Neutrophil (primary cell): ENCODE measurements around the gene TUBB1.
A peak's percentile ranks its signal among the peaks of the same experiment; 100 is the strongest.

Experiments
- H3K27ac ChIP-seq: fragments of 200-600 bp; sonication (generic); 2 replicates; pipeline ENCODE4 v1.5.1; 2016; ENCODE audit warnings: mild to moderate bottlenecking, moderate library complexity
- H3K27me3 ChIP-seq: fragments of 200-600 bp; sonication (generic); 2 replicates; pipeline ENCODE4 v1.6.0; 2016; ENCODE audit warnings: mild to moderate bottlenecking
- H3K36me3 ChIP-seq: fragments of 200-600 bp; sonication (generic); 2 replicates; pipeline ENCODE4 v1.5.1; 2017
- H3K4me1 ChIP-seq, 2 experiments: fragments of 200-600 bp in 1 of 2; sonication (generic) in 1 of 2; 1 replicate in 1 of 2; 2 replicates in 1 of 2; pipeline versions ENCODE4 v1.5.1 to v1.6.1; 2013 to 2016; ENCODE audit warnings: low read depth in 1 of 2, low read length in 1 of 2, mild to moderate bottlenecking in 1 of 2, moderate library complexity in 1 of 2; ENCODE audit not compliant: control insufficient read depth in 1 of 2, insufficient read depth in 1 of 2
- H3K4me3 ChIP-seq, 2 experiments: fragments of 200-600 bp in 1 of 2; sonication (generic) in 1 of 2; 1 replicate in 1 of 2; 2 replicates in 1 of 2; pipeline ENCODE4 v1.5.1; 2013 to 2016; ENCODE audit warnings: low read depth in 1 of 2, low read length in 1 of 2, mild to moderate bottlenecking in 1 of 2, moderate library complexity in 1 of 2
- H3K9me3 ChIP-seq: fragments of 200-600 bp; sonication (generic); 2 replicates; pipeline ENCODE4 v1.5.1; 2016
- TF ChIP-seq, protein P1 (sequence below): fragments of 200-600 bp; sonication (generic); IDR thresholded peaks from 2 replicates; pipeline ENCODE4 v1.5.1; 2016; ENCODE audit warnings: antibody characterized with exemption

The TUBB1 gene

DNA sequence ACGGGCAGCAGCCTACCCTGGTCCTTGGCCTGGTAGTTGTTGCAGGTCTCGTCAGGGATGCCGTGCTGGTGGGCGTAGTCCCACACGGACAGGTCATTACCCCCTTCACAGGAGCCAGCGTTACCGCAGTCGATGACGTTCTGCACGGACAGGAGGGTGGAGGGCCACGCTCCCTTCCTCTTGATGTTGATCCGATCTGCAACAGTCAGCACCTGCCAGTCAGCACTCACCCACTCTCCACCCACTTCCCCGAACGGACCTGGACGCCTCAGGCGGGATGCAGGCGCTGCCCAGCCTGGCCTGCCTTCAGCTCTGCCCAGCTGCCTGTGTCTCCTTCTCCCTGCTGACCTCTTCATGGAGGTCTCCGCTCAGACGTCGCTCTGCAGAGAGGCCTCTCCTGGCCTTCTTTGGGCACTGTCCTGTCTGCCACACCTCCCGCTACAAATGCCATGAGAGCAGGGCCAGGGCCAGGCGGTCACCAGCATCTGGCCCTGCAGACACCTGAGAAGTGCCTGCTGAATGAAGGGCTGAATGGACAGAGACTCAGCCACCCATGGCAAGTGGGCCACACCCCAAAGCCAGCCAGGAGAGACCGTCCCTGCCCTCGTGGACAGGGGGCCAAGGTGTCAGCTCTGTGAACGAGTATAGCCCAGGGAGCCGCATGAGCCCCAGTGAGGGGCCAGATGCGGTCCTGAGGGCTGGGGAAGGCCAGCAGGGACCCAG is 17.6 kb upstream of the TUBB1 start:
- H3K27me3 ChIP-seq: no peaks in the 10 kb centered on the region
- H3K4me1 ChIP-seq: peaks cover 34 to 40% of the 10 kb centered on the region in 2 experiments
- no peak overlapping the region for H3K4me3 ChIP-seq
- peaks cover 77% of the 10 kb centered on the region for H3K36me3 ChIP-seq
- TF ChIP-seq, protein P1, sequence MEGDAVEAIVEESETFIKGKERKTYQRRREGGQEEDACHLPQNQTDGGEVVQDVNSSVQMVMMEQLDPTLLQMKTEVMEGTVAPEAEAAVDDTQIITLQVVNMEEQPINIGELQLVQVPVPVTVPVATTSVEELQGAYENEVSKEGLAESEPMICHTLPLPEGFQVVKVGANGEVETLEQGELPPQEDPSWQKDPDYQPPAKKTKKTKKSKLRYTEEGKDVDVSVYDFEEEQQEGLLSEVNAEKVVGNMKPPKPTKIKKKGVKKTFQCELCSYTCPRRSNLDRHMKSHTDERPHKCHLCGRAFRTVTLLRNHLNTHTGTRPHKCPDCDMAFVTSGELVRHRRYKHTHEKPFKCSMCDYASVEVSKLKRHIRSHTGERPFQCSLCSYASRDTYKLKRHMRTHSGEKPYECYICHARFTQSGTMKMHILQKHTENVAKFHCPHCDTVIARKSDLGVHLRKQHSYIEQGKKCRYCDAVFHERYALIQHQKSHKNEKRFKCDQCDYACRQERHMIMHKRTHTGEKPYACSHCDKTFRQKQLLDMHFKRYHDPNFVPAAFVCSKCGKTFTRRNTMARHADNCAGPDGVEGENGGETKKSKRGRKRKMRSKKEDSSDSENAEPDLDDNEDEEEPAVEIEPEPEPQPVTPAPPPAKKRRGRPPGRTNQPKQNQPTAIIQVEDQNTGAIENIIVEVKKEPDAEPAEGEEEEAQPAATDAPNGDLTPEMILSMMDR: no peak
- no peak overlapping the region for H3K27ac ChIP-seq
- H3K9me3 ChIP-seq: no peaks in the 10 kb centered on the region

DNA sequence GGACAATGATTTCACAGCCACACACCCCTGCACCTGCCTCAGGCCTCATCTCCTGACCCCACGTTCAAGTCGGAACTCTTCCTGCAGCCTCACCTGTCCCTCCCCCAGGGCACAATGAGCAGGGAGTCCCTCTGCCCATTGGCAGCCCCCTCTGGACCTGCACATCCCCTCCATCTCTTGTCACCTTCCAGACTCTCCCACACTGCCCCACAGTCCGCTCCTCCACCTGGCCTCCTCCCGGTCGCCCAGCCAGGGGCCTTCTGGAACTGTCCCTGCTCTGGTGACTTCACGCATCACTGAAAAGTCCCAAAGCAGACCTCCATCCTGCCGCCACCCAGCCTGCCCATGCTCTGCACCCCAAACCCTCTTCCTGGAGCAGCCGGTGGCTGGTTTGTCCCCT is 16.8 kb upstream of the TUBB1 start:
- H3K4me1 ChIP-seq: peaks cover 34 to 41% of the 10 kb centered on the region in 2 experiments
- TF ChIP-seq, protein P1: no peak
- no peaks in the 10 kb centered on the region for H3K9me3 ChIP-seq
- H3K27ac ChIP-seq: peak overlapping the region; percentile 97
- H3K27me3 ChIP-seq: no peaks in the 10 kb centered on the region
- H3K36me3 ChIP-seq: peaks cover 70% of the 10 kb centered on the region
- no peak overlapping the region for H3K4me3 ChIP-seq

DNA sequence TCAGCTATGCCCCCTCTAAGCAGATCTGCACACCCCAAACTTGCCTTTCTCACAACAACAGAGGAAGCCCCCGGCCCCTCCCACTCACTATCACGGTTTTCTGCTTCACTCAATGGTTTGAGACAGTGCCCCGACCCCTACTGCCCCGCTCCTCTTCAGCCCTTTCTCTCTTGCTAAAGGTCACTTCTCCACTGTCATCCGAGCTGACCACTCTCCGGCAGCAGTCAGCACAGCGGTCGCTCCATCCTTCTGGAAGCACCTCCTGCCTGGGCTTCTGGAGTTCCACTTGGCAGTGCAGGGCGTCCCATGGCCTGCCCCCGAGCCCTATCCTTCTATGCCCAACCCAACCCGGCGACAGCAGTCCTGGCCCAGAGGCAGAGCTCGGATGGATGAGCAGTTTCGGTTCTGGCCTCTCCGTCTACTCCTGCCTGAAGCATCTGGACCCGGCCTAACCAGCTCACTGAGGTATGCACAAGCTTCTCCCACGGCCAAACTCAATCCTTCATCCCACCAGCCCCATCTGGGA is 16.3 kb upstream of the TUBB1 start:
- Histone ChIP-seq H3K4me3 (no peak overlapping the region), H3K9me3 (no peaks in the 10 kb centered on the region), H3K27me3 (no peaks in the 10 kb centered on the region), H3K27ac (peak overlapping the region; percentile 97), H3K36me3 (peaks cover 64% of the 10 kb centered on the region), H3K4me1 (peaks cover 37 to 47% of the 10 kb centered on the region in 2 experiments)
- TF ChIP-seq, protein P1: no peak

DNA sequence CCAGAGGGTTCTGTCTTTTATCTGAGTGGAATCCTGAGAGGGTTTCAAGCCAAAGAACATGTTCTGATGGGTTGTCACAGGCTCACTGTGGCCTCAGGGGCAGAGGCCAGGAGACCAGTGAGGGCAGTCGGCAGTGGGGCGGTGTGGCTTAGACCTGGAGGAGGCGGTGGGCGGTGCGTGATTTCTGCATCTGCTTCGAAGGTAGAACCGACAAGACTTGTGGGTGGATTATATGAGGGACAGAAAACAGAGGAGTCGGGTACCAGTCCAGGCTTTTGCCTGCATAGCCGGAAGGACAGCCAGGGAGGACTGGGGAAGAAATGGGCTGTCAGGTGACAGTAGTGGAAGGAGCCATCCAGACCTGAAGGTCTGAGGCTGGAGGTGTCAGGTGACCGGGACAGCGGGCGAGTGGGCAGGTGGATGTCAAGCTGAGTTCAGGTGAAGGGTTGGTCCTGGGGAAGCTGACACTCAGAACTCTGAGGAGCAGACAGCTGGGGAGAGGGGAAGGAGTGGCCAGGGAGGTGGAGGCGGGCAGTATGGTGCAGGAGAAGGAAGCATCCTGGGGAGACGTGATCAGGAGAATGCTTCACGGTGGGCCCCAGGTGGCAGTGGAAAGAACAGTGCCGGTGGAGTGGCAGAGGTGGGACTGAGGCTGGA is 15.3 kb upstream of the TUBB1 start:
- Histone ChIP-seq H3K27ac (peak overlapping the region; percentile 97), H3K36me3 (peaks cover 54% of the 10 kb centered on the region), H3K4me1 (peaks cover 46 to 56% of the 10 kb centered on the region in 2 experiments), H3K27me3 (no peaks in the 10 kb centered on the region), H3K9me3 (no peaks in the 10 kb centered on the region), H3K4me3 (peak overlapping the region; percentile 86 to 88)
- TF ChIP-seq, protein P1: no peak

DNA sequence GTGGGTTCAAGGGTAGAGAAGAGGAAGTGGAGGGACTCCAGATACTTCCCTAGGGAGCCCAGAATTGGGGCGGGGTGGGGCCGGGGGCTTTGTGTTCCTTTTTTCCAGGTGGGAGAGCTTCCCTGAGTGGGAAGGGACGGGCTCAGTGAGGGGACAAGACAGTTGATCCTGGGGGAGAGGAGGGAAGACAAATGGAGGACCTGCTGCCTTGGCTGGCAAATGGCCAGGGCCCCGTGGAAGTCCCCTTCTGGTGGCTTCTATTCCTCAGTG is 14.8 kb upstream of the TUBB1 start:
- TF ChIP-seq, protein P1: no peak
- Histone ChIP-seq H3K4me3 (peak overlapping the region; percentile 86 to 88), H3K36me3 (peaks cover 49% of the 10 kb centered on the region), H3K27ac (peak overlapping the region; percentile 97), H3K9me3 (no peaks in the 10 kb centered on the region), H3K4me1 (peaks cover 46 to 56% of the 10 kb centered on the region in 2 experiments), H3K27me3 (no peaks in the 10 kb centered on the region)
